Ureter (tissue), 1 donor: ENCODE results near the gene SIRPD. TPM values are rescaled to one million over a fixed set of nuclear protein-coding genes. Genes with fewer than 3 reads are reported as not detected.

Experiments
- DNase-seq: peaks from one replicate; pipeline ENCODE4 v3.0.0-alpha.2; 2020; ENCODE audit warnings: low spot score
- total RNA-seq: library from RNA; stranded (reverse); gene quantifications from one replicate; pipeline ENCODE4 v1.2.4, GENCODE V29; 2023
- donor health status: DM: yes; HTN: yes; CAD: no.

SIRPD gene
- total RNA-seq, 1 donor from 2014 or later, result not detected

GRCh38 chr20:1494436-1494835 is 63.1 kb downstream of the SIRPD start:
- DNase-seq, result no peak

DNA sequence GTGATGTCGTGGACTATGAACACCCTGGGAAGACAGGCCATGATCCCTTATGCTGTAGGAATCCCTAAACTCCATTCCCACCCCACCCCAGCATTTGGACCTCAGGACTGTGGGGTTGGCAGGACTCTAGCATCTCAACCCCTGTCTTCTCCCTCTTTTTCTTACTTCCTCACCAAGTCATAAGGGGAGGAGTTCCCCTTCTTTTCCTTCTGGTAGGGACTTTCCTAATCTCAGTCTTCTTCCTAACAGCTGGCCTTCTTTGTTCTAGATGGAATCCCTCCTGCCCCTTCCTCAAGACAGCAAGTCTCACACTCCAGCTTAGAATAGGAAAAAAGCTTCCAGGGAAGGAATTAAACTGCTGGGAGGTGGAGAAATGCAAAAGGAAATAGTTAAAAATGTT is 64.0 kb downstream of the SIRPD start:
- DNase-seq, result no peak

GRCh38 chr20:1491860-1492642 is 65.5 kb downstream of the SIRPD start:
- no peak for DNase-seq

GRCh38 chr20:1491281-1491840 is 66.1 kb downstream of the SIRPD start, which contains the start of gene SIRPB2:
TSS of gene SIRPB2 (minus strand) at chr20:1491420. CDS start at chr20:1491359, 61 bp downstream.
- DNase-seq, result no peak

GRCh38 chr20:1490643-1491195 is 66.8 kb downstream of the SIRPD start:
- DNase-seq, result no peak

- no peak for DNase-seq
Observed at GRCh38 chr20:1489764-1490436, 67.6 kb downstream of the SIRPD start.

- DNase-seq, result no peak
Observed at GRCh38 chr20:1489325-1489724, 68.2 kb downstream of the SIRPD start.

DNA sequence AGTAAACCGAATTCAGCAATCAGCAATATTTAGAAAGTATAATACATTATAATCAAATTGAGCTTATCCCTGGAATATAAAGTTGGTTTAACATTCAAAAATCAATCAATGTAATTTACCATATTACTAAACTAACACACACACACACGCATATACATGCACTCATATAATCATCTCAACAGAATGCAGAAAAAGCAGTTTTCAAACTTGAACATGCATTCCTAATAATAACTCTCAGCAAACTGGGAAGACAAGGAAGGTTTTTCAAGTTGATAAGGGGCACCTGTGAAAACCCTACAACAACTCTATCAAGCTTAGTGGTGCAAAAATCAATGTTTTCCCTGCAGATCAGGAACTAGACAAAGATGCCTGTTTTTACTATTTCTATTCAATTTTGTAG is 70.9 kb downstream of the SIRPD start:
- DNase-seq, result no peak

DNA sequence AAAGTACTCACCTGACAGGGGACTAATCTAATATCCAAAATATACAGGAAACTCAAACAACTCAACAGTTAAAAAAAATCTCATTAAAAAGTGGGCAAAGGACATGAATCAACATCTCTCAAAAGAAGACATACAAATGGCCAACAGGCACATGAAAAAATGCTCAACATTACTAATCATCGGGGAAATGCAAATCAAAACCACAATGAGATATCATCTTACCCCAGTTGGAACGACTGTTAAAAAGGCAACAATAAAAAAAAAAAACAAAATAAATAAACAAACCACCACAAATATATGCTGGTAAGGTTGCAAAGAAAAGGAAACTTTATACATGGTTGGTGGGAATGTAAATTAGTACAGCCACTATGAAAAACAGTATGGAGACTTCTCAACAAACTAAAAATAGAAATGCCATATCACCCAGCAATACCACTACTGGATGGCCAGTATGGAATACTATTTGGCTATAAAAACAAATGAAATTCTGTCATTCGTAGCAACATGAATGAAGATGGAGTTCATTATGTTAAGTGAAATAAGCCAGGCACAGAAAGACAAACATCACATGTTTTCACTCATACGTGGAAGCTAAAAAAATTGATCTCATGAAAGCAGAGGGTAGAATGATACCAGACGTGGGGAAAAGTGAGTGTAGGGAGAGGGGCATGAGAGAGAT is 72.9 kb downstream of the SIRPD start:
- no peak for DNase-seq

Other genes starting within 250 kb of the SIRPD start
- 15.2 TPM for gene SDCBP2, start 228.6 kb downstream of the SIRPD start, total RNA-seq
- gene FKBP1A, start 164.7 kb downstream of the SIRPD start, total RNA-seq, result 260 TPM
- 83.9 TPM for gene NSFL1C, start 90.9 kb downstream of the SIRPD start, total RNA-seq
- 3.6 TPM for gene SIRPB2, start 66.3 kb downstream of the SIRPD start, total RNA-seq
- gene SIRPB1, start 62.3 kb upstream of the SIRPD start, total RNA-seq, result 5.9 TPM
- 0.99 TPM for gene SIRPG, start 100.1 kb upstream of the SIRPD start, total RNA-seq